Stimulated activated effector memory CD8-positive, alpha-beta T cell treated with anti-CD3 and anti-CD28 coated beads, Interleukin-12 subunit alpha, Interleukin-12 subunit beta, amount 100 ng/mL, for 72 hours (primary cell): ENCODE measurements around the gene KIF1A.

Experiments
- ATAC-seq: fragments of 150-1000 bp; cut with Tn5 transposase; 2 replicates; pipeline ENCODE4 v1.10.0; 2021
- DNase-seq, 2 donors: peaks; one replicate each; pipeline ENCODE4 v3.0.0; 2021 to 2022; ENCODE audit warnings: low spot score in 2 of 2
- H3K27ac Mint-ChIP-seq: one replicate; pipeline ENCODE4 v1.8.0; 2022; ENCODE audit warnings: mild to moderate bottlenecking, mixed read lengths
- H3K36me3 Mint-ChIP-seq: one replicate; pipeline ENCODE4 v1.8.0; 2022; ENCODE audit warnings: mild to moderate bottlenecking, mixed read lengths
- H3K4me1 Mint-ChIP-seq: one replicate; pipeline ENCODE4 v1.8.0; 2022; ENCODE audit warnings: mixed read lengths
- H3K4me3 Mint-ChIP-seq: one replicate; pipeline ENCODE4 v1.8.0; 2022; ENCODE audit warnings: mild to moderate bottlenecking, mixed read lengths
- H3K9me3 Mint-ChIP-seq: one replicate; pipeline ENCODE4 v1.8.0; 2022; ENCODE audit warnings: mixed read lengths

KIF1A gene

DNA sequence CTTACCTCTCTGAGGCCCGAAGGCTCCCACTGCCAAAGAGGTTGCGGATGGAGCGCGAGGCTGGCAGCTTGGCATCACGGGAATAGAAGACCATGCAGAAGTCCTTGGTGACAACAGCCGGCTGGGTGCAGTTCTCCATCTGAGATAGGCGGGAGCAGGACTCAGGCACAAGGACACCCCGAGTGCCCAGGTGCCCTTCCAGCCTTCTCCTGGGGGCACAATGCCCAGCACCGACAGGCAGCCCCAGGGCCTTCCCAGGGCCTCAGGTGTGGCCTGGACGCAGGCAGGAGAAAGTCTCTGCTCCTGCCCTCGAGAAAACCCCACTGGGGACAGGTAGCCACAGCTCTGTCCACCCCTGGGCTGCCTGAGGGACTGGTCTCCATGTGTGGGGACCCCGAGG is 94.8 kb downstream of the KIF1A start:
- H3K36me3 Mint-ChIP-seq = no peaks in the 10 kb centered on the region
- ATAC-seq = no peak
- H3K27ac Mint-ChIP-seq = no peak overlapping the region
- H3K9me3 Mint-ChIP-seq = no peaks in the 10 kb centered on the region
- H3K4me3 Mint-ChIP-seq = no peak overlapping the region
- no peaks in the 10 kb centered on the region for H3K4me1 Mint-ChIP-seq
- no peak for DNase-seq

GRCh38 chr2:240724431-240724830 is 95.6 kb downstream of the KIF1A start:
- no peak overlapping the region for H3K27ac Mint-ChIP-seq
- no peaks in the 10 kb centered on the region for H3K36me3 Mint-ChIP-seq
- ATAC-seq (no peak), DNase-seq (no peak)
- H3K4me3 Mint-ChIP-seq = no peak overlapping the region
- H3K4me1 Mint-ChIP-seq = no peaks in the 10 kb centered on the region
- no peaks in the 10 kb centered on the region for H3K9me3 Mint-ChIP-seq

GRCh38 chr2:240723851-240724250 is 96.2 kb downstream of the KIF1A start:
- no peak for ATAC-seq
- no peak overlapping the region for H3K4me3 Mint-ChIP-seq
- H3K36me3 Mint-ChIP-seq = no peaks in the 10 kb centered on the region
- DNase-seq = no peak
- no peaks in the 10 kb centered on the region for H3K4me1 Mint-ChIP-seq
- H3K9me3 Mint-ChIP-seq = no peaks in the 10 kb centered on the region
- no peak overlapping the region for H3K27ac Mint-ChIP-seq

DNA sequence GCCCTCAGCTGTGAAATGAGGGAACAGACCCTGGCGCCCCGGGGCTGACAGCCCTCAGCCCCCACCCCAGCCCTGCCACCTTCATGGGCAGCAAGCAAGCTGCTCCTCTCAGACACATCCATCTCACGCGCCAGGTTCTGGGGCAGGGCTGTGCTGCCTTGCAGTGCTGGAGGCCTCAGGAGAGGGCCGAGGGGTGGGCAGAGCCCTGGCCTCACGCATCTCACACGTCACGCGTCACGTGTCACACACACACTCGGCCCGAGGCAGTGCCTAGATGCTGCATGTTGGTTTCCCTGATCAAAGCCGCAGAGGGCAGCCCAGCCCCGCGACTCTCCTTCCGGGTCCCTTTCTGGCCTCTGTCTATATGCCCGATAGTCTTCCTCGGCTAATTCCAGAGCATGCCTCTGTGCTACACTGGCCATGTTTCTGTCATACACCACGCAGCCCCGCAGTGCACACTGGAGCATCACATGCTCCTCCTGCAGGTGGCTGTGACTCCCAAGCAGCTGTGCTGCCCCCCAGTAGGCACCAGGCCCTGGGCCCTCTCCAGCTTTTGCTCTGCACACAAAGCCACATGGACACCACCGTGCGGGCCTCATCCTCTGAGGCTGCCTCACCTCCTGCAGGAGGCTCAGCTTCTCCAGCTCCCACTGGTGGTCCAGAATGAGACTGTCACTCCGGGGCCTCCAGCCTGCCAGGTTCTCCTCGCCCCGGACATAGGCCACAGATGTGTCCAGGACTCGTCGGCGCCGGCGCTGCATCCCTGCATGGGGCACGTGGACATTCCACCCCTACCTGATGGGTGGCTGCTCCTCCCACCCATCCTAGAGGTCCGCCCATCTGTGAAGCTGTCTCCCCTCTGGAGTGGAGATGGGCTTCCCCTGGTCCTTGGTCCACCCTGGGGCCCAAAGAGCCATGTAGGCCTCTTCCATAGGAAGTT is 97.0 kb downstream of the KIF1A start:
- Mint-ChIP-seq H3K27ac (no peak overlapping the region), H3K9me3 (no peaks in the 10 kb centered on the region), H3K4me3 (no peak overlapping the region), H3K4me1 (no peaks in the 10 kb centered on the region), H3K36me3 (no peaks in the 10 kb centered on the region)
- ATAC-seq (no peak), DNase-seq (no peak)

- ATAC-seq (no peak), DNase-seq (no peak)
- Mint-ChIP-seq H3K27ac (no peak overlapping the region), H3K9me3 (no peaks in the 10 kb centered on the region), H3K36me3 (no peaks in the 10 kb centered on the region), H3K4me3 (no peak overlapping the region), H3K4me1 (no peaks in the 10 kb centered on the region)
Measured at GRCh38 chr2:240722376-240722775, 97.6 kb downstream of the KIF1A start.

DNA sequence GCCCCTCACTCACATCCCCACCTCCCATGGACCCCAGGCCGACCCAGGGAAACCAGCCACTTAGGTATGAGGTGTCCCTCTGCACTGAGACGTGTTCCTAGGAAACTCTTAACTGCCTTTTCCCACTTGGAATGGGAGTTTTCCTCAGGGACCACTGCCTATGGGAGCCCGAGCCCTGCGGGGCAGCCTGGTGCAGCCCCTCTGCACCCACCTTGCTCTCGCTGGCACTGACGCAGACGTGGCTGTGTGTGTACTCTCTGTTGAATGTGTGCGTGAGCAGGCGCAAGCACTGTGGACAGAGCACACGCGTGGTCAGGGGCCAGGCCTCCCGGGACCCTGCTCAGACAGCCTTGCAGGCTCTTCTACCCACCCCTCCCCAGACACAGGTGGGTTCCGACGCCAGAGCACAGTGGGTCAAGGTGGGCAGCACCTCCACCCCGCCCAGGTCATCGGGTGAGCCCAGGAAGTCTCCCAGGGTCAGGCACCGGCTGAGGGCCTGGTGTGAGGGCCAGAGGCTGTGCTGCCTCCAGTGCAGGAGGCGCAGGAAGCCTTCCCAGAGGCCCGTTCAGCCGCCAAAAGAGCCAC is 98.3 kb downstream of the KIF1A start:
- Mint-ChIP-seq H3K9me3 (no peaks in the 10 kb centered on the region), H3K36me3 (no peaks in the 10 kb centered on the region), H3K4me1 (no peaks in the 10 kb centered on the region), H3K27ac (no peak overlapping the region), H3K4me3 (no peak overlapping the region)
- no peak for DNase-seq
- no peak for ATAC-seq

GRCh38 chr2:240720686-240721595 is 99.1 kb downstream of the KIF1A start:
- peak overlapping the region; percentile 4 for H3K27ac Mint-ChIP-seq
- no peaks in the 10 kb centered on the region for H3K36me3 Mint-ChIP-seq
- no peaks in the 10 kb centered on the region for H3K9me3 Mint-ChIP-seq
- ATAC-seq (no peak), DNase-seq (no peak)
- no peak overlapping the region for H3K4me3 Mint-ChIP-seq
- no peaks in the 10 kb centered on the region for H3K4me1 Mint-ChIP-seq

- no peak for ATAC-seq
- H3K27ac Mint-ChIP-seq = peak overlapping the region; percentile 4
Measured at GRCh38 chr2:240719676-240720545, 100.1 kb downstream of the KIF1A start.

GRCh38 chr2:240718896-240719490 is 101.0 kb downstream of the KIF1A start:
- DNase-seq = no peak
- no peaks in the 10 kb centered on the region for H3K9me3 Mint-ChIP-seq
- H3K36me3 Mint-ChIP-seq = no peaks in the 10 kb centered on the region
- no peak overlapping the region for H3K27ac Mint-ChIP-seq
- no peak overlapping the region for H3K4me3 Mint-ChIP-seq
- H3K4me1 Mint-ChIP-seq = no peaks in the 10 kb centered on the region
- no peak for ATAC-seq

More at GRCh38 chr2:240719676-240720545, 100.1 kb downstream of the KIF1A start:
- Mint-ChIP-seq H3K9me3 (no peaks in the 10 kb centered on the region), H3K4me3 (no peak overlapping the region), H3K36me3 (no peaks in the 10 kb centered on the region), H3K4me1 (no peaks in the 10 kb centered on the region)
- DNase-seq = no peak

GRCh38 chr2:240717681-240718581 is 102.1 kb downstream of the KIF1A start:
- ATAC-seq (no peak), DNase-seq (no peak)
- H3K36me3 Mint-ChIP-seq = no peaks in the 10 kb centered on the region
- H3K4me3 Mint-ChIP-seq = no peak overlapping the region
- no peaks in the 10 kb centered on the region for H3K4me1 Mint-ChIP-seq
- no peaks in the 10 kb centered on the region for H3K9me3 Mint-ChIP-seq
- H3K27ac Mint-ChIP-seq = no peak overlapping the region

DNA sequence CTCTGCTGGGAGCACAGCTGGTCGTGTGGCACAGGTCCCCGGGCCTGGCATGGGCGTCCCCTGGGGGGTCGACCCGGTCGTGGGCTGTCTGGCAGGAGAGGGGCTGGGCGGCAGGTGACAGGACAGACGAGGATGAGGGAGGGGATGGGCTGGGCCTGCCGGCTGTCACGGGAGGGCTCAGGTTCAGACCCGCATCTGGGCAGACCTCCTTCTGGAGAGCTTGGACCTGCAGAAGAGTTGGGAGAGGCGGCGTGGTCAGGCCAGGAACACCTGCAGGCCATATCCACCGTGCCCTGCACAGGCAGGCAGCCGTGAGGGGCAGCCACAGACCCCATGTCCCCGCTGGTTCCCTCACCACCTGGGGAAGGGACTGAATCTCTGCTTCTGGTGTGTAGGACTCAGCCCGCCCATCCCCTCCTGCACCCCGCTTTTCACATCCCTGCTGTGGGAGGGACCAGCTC is 102.8 kb downstream of the KIF1A start:
- Mint-ChIP-seq H3K9me3 (no peaks in the 10 kb centered on the region), H3K4me3 (no peak overlapping the region), H3K4me1 (no peaks in the 10 kb centered on the region), H3K27ac (no peak overlapping the region), H3K36me3 (no peaks in the 10 kb centered on the region)
- DNase-seq (no peak), ATAC-seq (no peak)

DNA sequence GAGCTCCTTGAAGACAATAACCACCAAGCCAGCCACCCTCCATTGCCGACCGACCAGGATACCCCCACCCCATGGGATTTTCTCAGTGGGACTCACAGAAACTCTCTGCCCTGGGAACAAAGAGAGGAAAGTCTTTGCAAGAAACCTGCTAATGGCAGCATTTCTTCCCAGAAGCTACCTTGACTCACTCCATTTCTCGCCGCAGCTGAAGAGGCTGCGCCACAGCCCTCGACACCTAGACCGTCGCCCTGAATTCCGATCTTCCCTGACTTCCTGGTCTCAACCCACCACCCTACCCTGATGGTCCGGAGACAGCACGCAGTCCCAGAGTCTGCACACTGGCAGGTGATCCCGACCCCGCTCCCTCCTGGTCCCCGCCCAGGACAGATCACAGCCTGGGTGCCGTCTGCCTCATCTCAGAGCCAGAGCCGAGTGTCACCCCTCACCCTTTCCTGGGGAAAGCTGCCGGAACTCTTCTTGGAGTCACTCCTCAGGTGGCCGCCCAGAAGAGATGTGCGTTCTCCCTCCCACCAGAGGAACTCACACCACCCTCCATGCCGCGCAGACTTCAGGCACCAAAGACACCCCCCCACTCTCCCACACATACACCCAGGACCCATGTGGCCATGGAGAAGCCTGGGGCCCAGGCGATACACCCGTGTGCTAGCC is 103.8 kb downstream of the KIF1A start:
- Mint-ChIP-seq H3K27ac (no peak overlapping the region), H3K4me1 (no peaks in the 10 kb centered on the region), H3K9me3 (no peaks in the 10 kb centered on the region), H3K36me3 (no peaks in the 10 kb centered on the region), H3K4me3 (no peak overlapping the region)
- ATAC-seq (no peak), DNase-seq (no peak)
